IMR-90 (cell line): ENCODE results near the gene TBC1D1. TPM values are rescaled to one million over a fixed set of nuclear protein-coding genes. Genes with fewer than 3 reads are reported as not detected.

ENCODE experiments used
- ATAC-seq: fragments of 200-7000 bp; cut with Tn5 transposase; 2 replicates; pipeline ENCODE4 v1.9.1; 2020; ENCODE audit warnings: low read depth, mild to moderate bottlenecking, moderate library complexity
- BruUV-seq: library from RNA; stranded (reverse); fragments of 400-500 nt; replicated peaks from 2 replicates; lab custom pipeline; 2021; lab: Mats Ljungman, UMichigan
- CTCF ChIA-PET: fragments of 300-600 bp; formaldehyde crosslinking; extraction: SDS; loops from one replicate; lab custom pipeline; 2021; ENCODE audit warnings: antibody characterized with exemption; lab: Yijun Ruan, JAX
- POLR2A ChIA-PET: fragments of 300-600 bp; sonication (Branson Sonifier 250); formaldehyde crosslinking; loops from one replicate; lab custom pipeline; 2022; ENCODE audit warnings: antibody characterized with exemption; ENCODE audit not compliant: unreplicated experiment; lab: Charles Lee
- DNase-seq: peaks from one replicate; pipeline ENCODE4 v3.0.0; 2013
- H2AFZ ChIP-seq: replicated peaks from 2 replicates; pipeline ENCODE3; 2013; ENCODE audit warnings: low read length, mild to moderate bottlenecking; ENCODE audit not compliant: poor library complexity
- H2AK5ac ChIP-seq: 2 replicates; pipeline ENCODE4 v1.6.1; 2013; ENCODE audit warnings: low read depth, low read length, inconsistent platforms
- H2AK9ac ChIP-seq: replicated peaks from 2 replicates; pipeline ENCODE3; 2013; ENCODE audit warnings: mild to moderate bottlenecking, low read depth, low read length, moderate library complexity; ENCODE audit not compliant: poor library complexity
- H2BK120ac ChIP-seq: 2 replicates; pipeline ENCODE4 v1.6.1; 2013; ENCODE audit warnings: low read depth, low read length, inconsistent platforms
- H2BK15ac ChIP-seq: 3 replicates; pipeline ENCODE4 v1.6.1; 2013; ENCODE audit warnings: low read depth, low read length, inconsistent platforms
- H2BK20ac ChIP-seq: 2 replicates; pipeline ENCODE4 v1.6.1; 2013; ENCODE audit warnings: low read depth, mild to moderate bottlenecking, inconsistent platforms, low read length, moderate library complexity
- H2BK5ac ChIP-seq: 2 replicates; pipeline ENCODE4 v1.6.1; 2013; ENCODE audit warnings: mild to moderate bottlenecking, low read depth, low read length, inconsistent platforms; ENCODE audit not compliant: poor library complexity, severe bottlenecking
- H3K14ac ChIP-seq: replicated peaks from 2 replicates; pipeline ENCODE4 v1.6.1; 2013; ENCODE audit warnings: low read depth, low read length, inconsistent platforms
- H3K18ac ChIP-seq: 2 replicates; pipeline ENCODE4 v1.6.1; 2013; ENCODE audit warnings: low read depth, low read length, control low read depth
- H3K23ac ChIP-seq: 2 replicates; pipeline ENCODE4 v1.6.1; 2013; ENCODE audit warnings: low read depth, low read length, inconsistent platforms
- H3K27ac ChIP-seq: 2 replicates; pipeline ENCODE4 v1.5.1; 2013; ENCODE audit warnings: mild to moderate bottlenecking, control low read depth, low read length; ENCODE audit not compliant: insufficient read depth
- H3K27me3 ChIP-seq: 2 replicates; pipeline ENCODE4 v1.6.1; 2013; ENCODE audit warnings: low read length; ENCODE audit not compliant: control insufficient read depth, insufficient read depth
- H3K36me3 ChIP-seq: 2 replicates; pipeline ENCODE4 v1.6.1; 2013; ENCODE audit warnings: low read length, mixed read lengths; ENCODE audit not compliant: control insufficient read depth, insufficient read depth
- H3K4ac ChIP-seq: 2 replicates; pipeline ENCODE4 v1.6.1; 2013; ENCODE audit warnings: low read depth, low read length, inconsistent platforms
- H3K4me1 ChIP-seq: 2 replicates; pipeline ENCODE4 v1.6.1; 2013; ENCODE audit warnings: low read length, mixed read lengths; ENCODE audit not compliant: control insufficient read depth, insufficient read depth
- H3K4me2 ChIP-seq: 2 replicates; pipeline ENCODE4 v1.6.1; 2013; ENCODE audit warnings: low read depth, mild to moderate bottlenecking, control low read depth, low read length, moderate library complexity
- H3K4me3 ChIP-seq: 2 replicates; pipeline ENCODE4 v1.5.1; 2013; ENCODE audit warnings: low read depth, mild to moderate bottlenecking, control low read depth, low read length, moderate library complexity; ENCODE audit not compliant: insufficient read depth
- H3K56ac ChIP-seq: 2 replicates; pipeline ENCODE4 v1.6.1; 2013; ENCODE audit warnings: low read length, inconsistent platforms; ENCODE audit not compliant: insufficient read depth; ENCODE audit errors: extremely low read depth
- H3K79me1 ChIP-seq, 2 experiments: 2 replicates each; pipeline ENCODE4 v1.6.1; 2013; ENCODE audit warnings: low read length in 2 of 2, inconsistent platforms in 1 of 2, low read depth in 1 of 2
- H3K9ac ChIP-seq: 2 replicates; pipeline ENCODE4 v1.6.1; 2013; ENCODE audit warnings: low read depth, low read length, control low read depth
- H3K9me1 ChIP-seq: 2 replicates; pipeline ENCODE4 v1.6.1; 2013; ENCODE audit warnings: low read length, inconsistent platforms; ENCODE audit not compliant: insufficient read depth
- H3K9me3 ChIP-seq: 2 replicates; pipeline ENCODE4 v1.6.1; 2013; ENCODE audit warnings: low read length; ENCODE audit not compliant: control insufficient read depth, insufficient read depth
- H4K20me1 ChIP-seq: 2 replicates; pipeline ENCODE4 v1.6.1; 2013; ENCODE audit warnings: low read length, inconsistent platforms; ENCODE audit not compliant: insufficient read depth
- H4K5ac ChIP-seq: 2 replicates; pipeline ENCODE4 v1.6.1; 2013; ENCODE audit warnings: mild to moderate bottlenecking, low read depth, low read length, control low read depth
- H4K8ac ChIP-seq, 2 experiments: 2 replicates each; pipeline ENCODE4 v1.6.1; 2013; ENCODE audit warnings: low read depth in 2 of 2, low read length in 2 of 2, control low read depth in 1 of 2, inconsistent platforms in 1 of 2
- H4K91ac ChIP-seq: 2 replicates; pipeline ENCODE4 v1.6.1; 2013; ENCODE audit warnings: low read depth, low read length, inconsistent platforms; ENCODE audit not compliant: insufficient read depth
- BHLHE40 ChIP-seq: fragments of 150-350 bp; IDR thresholded peaks from 2 replicates; pipeline ENCODE4 v1.6.1; 2016; ENCODE audit warnings: mild to moderate bottlenecking, low read depth, low read length
- CHD1 ChIP-seq: IDR thresholded peaks from 2 replicates; pipeline ENCODE4 v1.6.1; 2012; ENCODE audit warnings: low read depth, low read length, improper control_type of control experiment
- MAFK ChIP-seq: IDR thresholded peaks from 2 replicates; pipeline ENCODE4 v1.6.1; 2012; ENCODE audit warnings: low read depth, low read length, improper control_type of control experiment
- MXI1 ChIP-seq: IDR thresholded peaks from 2 replicates; pipeline ENCODE4 v1.6.1; 2012; ENCODE audit warnings: low read depth, mild to moderate bottlenecking, low read length, moderate library complexity, borderline replicate concordance
- RAD21 ChIP-seq: IDR thresholded peaks from 2 replicates; pipeline ENCODE4 v1.6.1; 2012; ENCODE audit warnings: low read length, improper control_type of control experiment
- RCOR1 ChIP-seq: IDR thresholded peaks from 2 replicates; pipeline ENCODE4 v1.6.1; 2012; ENCODE audit warnings: mild to moderate bottlenecking, low read length, improper control_type of control experiment; ENCODE audit not compliant: insufficient replicate concordance
- RFX5 ChIP-seq: IDR thresholded peaks from 2 replicates; pipeline ENCODE4 v1.8.0; 2012; ENCODE audit warnings: low read depth, mild to moderate bottlenecking, low read length, moderate library complexity
- WGBS, 2 experiments: methylation state at CpG; one replicate each; pipeline versions ENCODE4 v1.1.5 to v1.1.7; 2013; ENCODE audit warnings: missing lambda C conversion rate in 2 of 2; ENCODE audit not compliant: insufficient read length in 1 of 2; ENCODE audit errors: extremely low coverage in 2 of 2; 5-methylcytosine and 5-hydroxymethylcytosine counted together
- dilution Hi-C: fragments of 300-500 bp; cut with HindIII; formaldehyde crosslinking; loops from one replicate; pipeline ENCODE4 v1.14.3; 2018; ENCODE audit warnings: low sequenced_read_pairs; ENCODE audit not compliant: unreplicated experiment
- in situ Hi-C: fragments of 300-500 bp; cut with MboI; formaldehyde crosslinking; loops from 3 replicates; pipeline ENCODE4 v1.14.3; 2019; ENCODE audit warnings: low sequenced_read_pairs, inconsistent platforms, mixed read lengths
- intact Hi-C: fragments of 100-400 bp; cut with micrococcal nuclease; formaldehyde crosslinking; loops from 2 replicates; pipeline ENCODE4 v1.10.0; 2022
- polyA plus RNA-seq, 3 experiments: library from polyadenylated mRNA; depleted of rRNA; stranded (reverse); fragments of >200 nt; gene quantifications; 2 replicates each; pipeline ENCODE4 v1.2.3, GENCODE V29; 2012; ENCODE audit warnings: low replicate concordance in 1 of 3
- total RNA-seq: library from RNA; depleted of rRNA; stranded (reverse); fragments of >200 nt; gene quantifications from 2 replicates; pipeline ENCODE4 v1.2.3, GENCODE V29; 2012
- TF ChIP-seq, protein P1 (sequence below): conservative IDR thresholded peaks from 2 replicates; pipeline ENCODE4 v1.5.1; 2012; ENCODE audit warnings: mild to moderate bottlenecking, low read depth, low read length, improper control_type of control experiment
- TF ChIP-seq, protein P2 (sequence below): fragments of 150-350 bp; IDR thresholded peaks from 2 replicates; pipeline ENCODE4 v1.6.1; 2017; ENCODE audit warnings: mild to moderate bottlenecking, antibody characterized with exemption, low read length, low read depth

The TBC1D1 gene
- total and polyA plus RNA-seq, 2 of the 4 experiments (the other 2 are of a cell fraction) = 42.4 to 104 TPM

DNA sequence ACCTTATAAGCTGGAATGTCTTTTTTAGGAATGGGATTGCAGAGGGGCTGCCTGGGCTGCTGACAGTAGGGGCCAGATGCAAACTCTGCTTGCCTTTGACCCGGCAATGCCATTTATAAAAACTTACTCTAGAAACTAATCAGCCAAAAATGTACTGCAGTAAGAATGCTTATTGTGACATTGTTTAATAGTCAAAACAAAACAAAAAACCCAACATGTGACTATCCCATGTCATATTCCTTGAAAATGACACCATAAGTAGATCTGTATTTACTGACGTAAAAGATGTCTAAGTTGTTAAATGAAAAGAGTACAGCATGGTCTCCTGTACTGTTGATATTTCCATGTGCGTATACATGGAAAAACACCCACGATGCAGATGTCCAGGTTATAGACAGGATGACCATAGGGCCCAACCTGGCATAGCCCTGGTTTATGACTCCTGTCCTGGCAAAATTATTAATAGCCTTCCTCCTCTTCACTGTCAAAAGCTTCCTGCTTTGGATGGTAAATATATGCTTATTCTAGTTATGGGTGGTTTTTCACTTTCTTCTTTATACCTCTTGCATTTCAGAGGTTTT lies 208.2 kb downstream of the TBC1D1 start:
- H2AK9ac ChIP-seq = no peak overlapping the region
- H3K14ac ChIP-seq = peak overlapping the region; percentile 29
- BruUV-seq = no TSS peak
- H2BK5ac ChIP-seq = peak overlapping the region; percentile 89
- H3K27me3 ChIP-seq = no peaks in the 10 kb centered on the region
- H4K91ac ChIP-seq = peak overlapping the region; percentile 24
- H3K4me2 ChIP-seq = no peak overlapping the region
- H2BK15ac ChIP-seq = peak overlapping the region; percentile 34; the same call in 1 of the 3 replicates
- peaks cover 22% of the 10 kb centered on the region for H3K4me1 ChIP-seq
- H4K20me1 ChIP-seq = no peaks in the 10 kb centered on the region
- peak overlapping the region in 1 of 2 experiments; percentile 49; a peak in 2 of 4 replicates for H4K8ac ChIP-seq
- H3K9me3 ChIP-seq = no peaks in the 10 kb centered on the region
- H4K5ac ChIP-seq = no peak overlapping the region
- in situ Hi-C loops = no loop called here
- peak overlapping the region; percentile 54; the same call in 1 of the 2 replicates for H2BK120ac ChIP-seq
- CTCF ChIA-PET = no interaction called here
- no peak for DNase-seq
- POLR2A ChIA-PET = no interaction called here
- WGBS, 2 experiments = no CpG with 5 or more reads among the region's 4 CpGs
- peak overlapping the region; percentile 80; the same call in 1 of the 2 replicates for H2BK20ac ChIP-seq
- dilution Hi-C loops = no loop called here
- no peak overlapping the region for H3K4me3 ChIP-seq
- H3K23ac ChIP-seq = no peak overlapping the region
- peaks cover 3 to 19% of the 10 kb centered on the region in 2 experiments; a peak in 2 of 4 replicates for H3K79me1 ChIP-seq
- peaks cover 2% of the 10 kb centered on the region; the same call in 1 of the 2 replicates for H3K36me3 ChIP-seq
- no peak overlapping the region for H2AFZ ChIP-seq
- H3K27ac ChIP-seq = no peak overlapping the region
- H3K56ac ChIP-seq = no peak overlapping the region
- peaks cover 26% of the 10 kb centered on the region for H3K9me1 ChIP-seq
- no peak for ATAC-seq
- TF ChIP-seq CHD1 (no peak), RFX5 (no peak), RCOR1 (no peak), MAFK (no peak), RAD21 (no peak), MXI1 (no peak), BHLHE40 (no peak)
- TF ChIP-seq, protein P1, sequence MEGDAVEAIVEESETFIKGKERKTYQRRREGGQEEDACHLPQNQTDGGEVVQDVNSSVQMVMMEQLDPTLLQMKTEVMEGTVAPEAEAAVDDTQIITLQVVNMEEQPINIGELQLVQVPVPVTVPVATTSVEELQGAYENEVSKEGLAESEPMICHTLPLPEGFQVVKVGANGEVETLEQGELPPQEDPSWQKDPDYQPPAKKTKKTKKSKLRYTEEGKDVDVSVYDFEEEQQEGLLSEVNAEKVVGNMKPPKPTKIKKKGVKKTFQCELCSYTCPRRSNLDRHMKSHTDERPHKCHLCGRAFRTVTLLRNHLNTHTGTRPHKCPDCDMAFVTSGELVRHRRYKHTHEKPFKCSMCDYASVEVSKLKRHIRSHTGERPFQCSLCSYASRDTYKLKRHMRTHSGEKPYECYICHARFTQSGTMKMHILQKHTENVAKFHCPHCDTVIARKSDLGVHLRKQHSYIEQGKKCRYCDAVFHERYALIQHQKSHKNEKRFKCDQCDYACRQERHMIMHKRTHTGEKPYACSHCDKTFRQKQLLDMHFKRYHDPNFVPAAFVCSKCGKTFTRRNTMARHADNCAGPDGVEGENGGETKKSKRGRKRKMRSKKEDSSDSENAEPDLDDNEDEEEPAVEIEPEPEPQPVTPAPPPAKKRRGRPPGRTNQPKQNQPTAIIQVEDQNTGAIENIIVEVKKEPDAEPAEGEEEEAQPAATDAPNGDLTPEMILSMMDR = no peak
- TF ChIP-seq, protein P2, sequence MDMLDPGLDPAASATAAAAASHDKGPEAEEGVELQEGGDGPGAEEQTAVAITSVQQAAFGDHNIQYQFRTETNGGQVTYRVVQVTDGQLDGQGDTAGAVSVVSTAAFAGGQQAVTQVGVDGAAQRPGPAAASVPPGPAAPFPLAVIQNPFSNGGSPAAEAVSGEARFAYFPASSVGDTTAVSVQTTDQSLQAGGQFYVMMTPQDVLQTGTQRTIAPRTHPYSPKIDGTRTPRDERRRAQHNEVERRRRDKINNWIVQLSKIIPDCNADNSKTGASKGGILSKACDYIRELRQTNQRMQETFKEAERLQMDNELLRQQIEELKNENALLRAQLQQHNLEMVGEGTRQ = no peak
- peak overlapping the region; percentile 54; the same call in 1 of the 2 replicates for H3K18ac ChIP-seq
- intact Hi-C loops = no loop called here
- H2AK5ac ChIP-seq = peak overlapping the region; percentile 30; the same call in 1 of the 2 replicates
- peak overlapping the region; percentile 39; the same call in 1 of the 2 replicates for H3K4ac ChIP-seq
- no peak overlapping the region for H3K9ac ChIP-seq
